Neural cell (in vitro differentiated cells): ENCODE data around the gene GALNT15. TPM values are rescaled to one million over a fixed set of nuclear protein-coding genes. Genes with fewer than 3 reads are reported as not detected.

Source experiments
- H2AFZ ChIP-seq: fragments of 200-600, 300-800 bp; sonication (generic), shearing (Covaris generic); 2 replicates; pipeline ENCODE4 v1.6.0; 2014; ENCODE audit warnings: low read depth, mild to moderate bottlenecking, antibody characterized with exemption, low read length, moderate library complexity
- H3F3A ChIP-seq: fragments of 200-600 bp; shearing (Covaris generic); 2 replicates; pipeline ENCODE4 v1.6.1; 2016; ENCODE audit warnings: mild to moderate bottlenecking, moderate library complexity, mixed read lengths, antibody characterized with exemption, low read length; ENCODE audit not compliant: insufficient read depth, poor library complexity, severe bottlenecking
- H3K27ac ChIP-seq: fragments of 200-600, 300-800 bp; sonication (generic), shearing (Covaris generic); 2 replicates; pipeline ENCODE4 v1.5.1; 2014; ENCODE audit warnings: mild to moderate bottlenecking, low read length, moderate library complexity
- H3K27me3 ChIP-seq: fragments of 300-800, 200-600 bp; sonication (generic), shearing (Covaris generic); 2 replicates; pipeline ENCODE4 v1.6.0; 2014; ENCODE audit warnings: mild to moderate bottlenecking, low read depth, low read length, moderate library complexity; ENCODE audit not compliant: insufficient read depth
- H3K36me3 ChIP-seq: fragments of 300-800, 200-600 bp; sonication (generic), shearing (Covaris generic); 2 replicates; pipeline ENCODE4 v1.5.1; 2014; ENCODE audit warnings: mild to moderate bottlenecking, antibody characterized with exemption, low read length, moderate library complexity; ENCODE audit not compliant: insufficient read depth
- H3K4me2 ChIP-seq: fragments of 300-800, 200-600 bp; sonication (generic), shearing (Covaris generic); 2 replicates; pipeline ENCODE4 v1.6.0; 2014; ENCODE audit warnings: mild to moderate bottlenecking, low read length
- H3K4me3 ChIP-seq: fragments of 300-800, 200-600 bp; sonication (generic), shearing (Covaris generic); 2 replicates; pipeline ENCODE4 v1.5.1; 2014; ENCODE audit warnings: mild to moderate bottlenecking, low read length, moderate library complexity
- H3K79me2 ChIP-seq: fragments of 200-600 bp; shearing (Covaris generic); replicated peaks from 2 replicates; pipeline ENCODE4 v1.6.0; 2014; ENCODE audit warnings: mild to moderate bottlenecking, low read length, moderate library complexity; ENCODE audit not compliant: insufficient read depth
- H3K9ac ChIP-seq: fragments of 300-800, 200-600 bp; sonication (generic), shearing (Covaris generic); 2 replicates; pipeline ENCODE4 v1.6.1; 2016; ENCODE audit warnings: mild to moderate bottlenecking, low read length, mixed read lengths
- H3K9me2 ChIP-seq: fragments of 200-600 bp; shearing (Covaris generic); 2 replicates; pipeline ENCODE4 v1.6.1; 2016; ENCODE audit warnings: mild to moderate bottlenecking, low read length, mixed read lengths; ENCODE audit not compliant: insufficient read depth
- H3K9me3 ChIP-seq: fragments of 200-600, 300-800 bp; sonication (generic), shearing (Covaris generic); 2 replicates; pipeline ENCODE4 v1.6.1; 2016; ENCODE audit warnings: mild to moderate bottlenecking, mixed run types, low read length, moderate library complexity, mixed read lengths
- H4K20me1 ChIP-seq: fragments of 200-600 bp; shearing (Covaris generic); 2 replicates; pipeline ENCODE4 v1.6.1; 2016; ENCODE audit warnings: mild to moderate bottlenecking, mixed run types; ENCODE audit not compliant: insufficient read depth
- EP300 ChIP-seq: fragments of 450-650 bp; conservative IDR thresholded peaks from 2 replicates; pipeline ENCODE4 v1.6.1; 2014; ENCODE audit warnings: antibody characterized with exemption, mild to moderate bottlenecking, moderate library complexity; ENCODE audit not compliant: poor library complexity, severe bottlenecking
- EZH2 ChIP-seq: fragments of 200-600, 300-800 bp; shearing (Covaris generic), sonication (generic); IDR thresholded peaks from 2 replicates; pipeline ENCODE4 v1.6.1; 2014; ENCODE audit warnings: antibody characterized with exemption, low read length, borderline replicate concordance, mild to moderate bottlenecking; ENCODE audit not compliant: insufficient read depth, poor library complexity, severe bottlenecking
- MXI1 ChIP-seq: fragments of 450-650 bp; conservative IDR thresholded peaks from 2 replicates; pipeline ENCODE4 v1.6.1; 2014; ENCODE audit warnings: antibody characterized with exemption, mild to moderate bottlenecking; ENCODE audit not compliant: poor library complexity, severe bottlenecking
- POLR2AphosphoS5 ChIP-seq: IDR thresholded peaks from 2 replicates; pipeline ENCODE4 v1.6.1; 2012
- RAD21 ChIP-seq: fragments of 450-650 bp; conservative IDR thresholded peaks from 2 replicates; pipeline ENCODE4 v1.6.1; 2014; ENCODE audit warnings: antibody characterized with exemption, mild to moderate bottlenecking, moderate library complexity
- REST ChIP-seq: IDR thresholded peaks from 2 replicates; pipeline ENCODE4 v1.6.1; 2012; ENCODE audit warnings: borderline replicate concordance
- SMC3 ChIP-seq: fragments of 450-650 bp; conservative IDR thresholded peaks from 2 replicates; pipeline ENCODE4 v1.6.1; 2014; ENCODE audit warnings: antibody characterized with exemption, mild to moderate bottlenecking, moderate library complexity; ENCODE audit not compliant: poor library complexity
- TAF1 ChIP-seq: IDR thresholded peaks from 2 replicates; pipeline ENCODE4 v1.6.1; 2012; ENCODE audit warnings: low read depth
- polyA plus RNA-seq: library from polyadenylated mRNA; depleted of rRNA; stranded (reverse); fragments of >200 nt; gene quantifications from 2 replicates; pipeline ENCODE4 v1.2.3, GENCODE V29; 2014
- TF ChIP-seq, protein P1 (sequence below): fragments of 450-650 bp; IDR thresholded peaks from 2 replicates; pipeline ENCODE4 v1.5.1; 2014; ENCODE audit warnings: antibody characterized with exemption, mild to moderate bottlenecking, moderate library complexity; ENCODE audit not compliant: poor library complexity, severe bottlenecking

The GALNT15 gene
- polyA plus RNA-seq, 1 donor from 2014 or later, result 1.5 TPM

DNA sequence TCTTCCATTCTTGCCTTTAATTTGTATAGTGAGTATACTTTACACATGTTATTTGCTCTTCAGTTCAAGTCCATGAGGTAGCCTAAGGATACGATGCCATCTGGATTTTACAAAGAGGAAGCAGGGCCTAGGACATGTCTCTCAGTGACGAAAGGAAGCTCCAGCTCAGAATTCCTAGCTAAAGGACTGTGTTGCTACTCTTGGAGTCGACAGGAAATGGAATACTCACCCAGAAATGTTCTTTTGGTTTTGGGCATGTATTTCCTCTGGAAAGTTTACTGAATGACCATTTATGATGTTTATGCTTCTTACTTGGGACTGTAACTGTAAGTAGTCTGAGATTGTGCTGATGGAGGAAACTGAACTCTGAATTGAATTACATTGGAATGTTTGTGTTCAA lies 103.0 kb downstream of the GALNT15 start (continued):
- TF ChIP-seq, protein P1, sequence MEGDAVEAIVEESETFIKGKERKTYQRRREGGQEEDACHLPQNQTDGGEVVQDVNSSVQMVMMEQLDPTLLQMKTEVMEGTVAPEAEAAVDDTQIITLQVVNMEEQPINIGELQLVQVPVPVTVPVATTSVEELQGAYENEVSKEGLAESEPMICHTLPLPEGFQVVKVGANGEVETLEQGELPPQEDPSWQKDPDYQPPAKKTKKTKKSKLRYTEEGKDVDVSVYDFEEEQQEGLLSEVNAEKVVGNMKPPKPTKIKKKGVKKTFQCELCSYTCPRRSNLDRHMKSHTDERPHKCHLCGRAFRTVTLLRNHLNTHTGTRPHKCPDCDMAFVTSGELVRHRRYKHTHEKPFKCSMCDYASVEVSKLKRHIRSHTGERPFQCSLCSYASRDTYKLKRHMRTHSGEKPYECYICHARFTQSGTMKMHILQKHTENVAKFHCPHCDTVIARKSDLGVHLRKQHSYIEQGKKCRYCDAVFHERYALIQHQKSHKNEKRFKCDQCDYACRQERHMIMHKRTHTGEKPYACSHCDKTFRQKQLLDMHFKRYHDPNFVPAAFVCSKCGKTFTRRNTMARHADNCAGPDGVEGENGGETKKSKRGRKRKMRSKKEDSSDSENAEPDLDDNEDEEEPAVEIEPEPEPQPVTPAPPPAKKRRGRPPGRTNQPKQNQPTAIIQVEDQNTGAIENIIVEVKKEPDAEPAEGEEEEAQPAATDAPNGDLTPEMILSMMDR, result no peak

- Histone ChIP-seq H3F3A (no peaks in the 10 kb centered on the region), H3K9me3 (no peaks in the 10 kb centered on the region), H4K20me1 (no peaks in the 10 kb centered on the region), H3K79me2 (no peaks in the 10 kb centered on the region), H3K27me3 (no peaks in the 10 kb centered on the region), H3K27ac (no peak overlapping the region), H3K9me2 (no peaks in the 10 kb centered on the region), H3K9ac (no peak overlapping the region), H2AFZ (no peak overlapping the region), H3K4me2 (no peak overlapping the region), H3K4me3 (no peak overlapping the region), H3K36me3 (no peaks in the 10 kb centered on the region)
- TF ChIP-seq MXI1 (no peak), TAF1 (no peak), SMC3 (no peak), REST (no peak), EZH2 (no peak), EP300 (no peak), RAD21 (no peak), POLR2AphosphoS5 (no peak)
- TF ChIP-seq, protein P1, result no peak
These were observed 104.7 kb downstream of the GALNT15 start for GRCh38 chr3:16279010-16279801.
